ENCODE measurements around the gene PPIA.

The PPIA gene

GRCh38 chr7:44757739-44758138 is 38.7 kb upstream of the PPIA start:
- no peak for DNase-seq
- TF ChIP-seq POLR2A (IDR thresholded peaks at IDR 0.05; ENCODE audit: low read length) = no peak

- DNase-seq = no peak
These were observed 37.2 kb upstream of the PPIA start for GRCh38 chr7:44759246-44759645.

GRCh38 chr7:44760034-44760580 is 36.4 kb upstream of the PPIA start:
- DNase-seq = no peak
- TF ChIP-seq GATA1 (IDR thresholded peaks at IDR 0.05; ENCODE audit: low read depth, low read length) (no peak), POLR2A (IDR thresholded peaks at IDR 0.05; ENCODE audit: low read length) (no peak)

More at GRCh38 chr7:44759246-44759645, 37.2 kb upstream of the PPIA start:
- no peak for TF ChIP-seq POLR2A (IDR thresholded peaks at IDR 0.05; ENCODE audit: low read length)
- no peak for TF ChIP-seq GATA1 (IDR thresholded peaks at IDR 0.05; ENCODE audit: low read depth, low read length)

GRCh38 chr7:44761207-44762161 is 35.0 kb upstream of the PPIA start:
- TF ChIP-seq GATA1 (IDR thresholded peaks at IDR 0.05; ENCODE audit: low read depth, low read length) (no peak), POLR2A (IDR thresholded peaks at IDR 0.05; ENCODE audit: low read length) (no peak)
- peak; percentile 77 for DNase-seq

GRCh38 chr7:44762300-44762699 is 34.2 kb upstream of the PPIA start:
- DNase-seq = no peak
- TF ChIP-seq GATA1 (IDR thresholded peaks at IDR 0.05; ENCODE audit: low read depth, low read length) (no peak), POLR2A (IDR thresholded peaks at IDR 0.05; ENCODE audit: low read length) (no peak)

- DNase-seq = no peak
- TF ChIP-seq GATA1 (IDR thresholded peaks at IDR 0.05; ENCODE audit: low read depth, low read length) = no peak
- no peak for TF ChIP-seq POLR2A (IDR thresholded peaks at IDR 0.05; ENCODE audit: low read length)
These were observed 33.6 kb upstream of the PPIA start for GRCh38 chr7:44762726-44763522.

- no peak for DNase-seq
- TF ChIP-seq GATA1 (IDR thresholded peaks at IDR 0.05; ENCODE audit: low read depth, low read length) = no peak
- no peak for TF ChIP-seq POLR2A (IDR thresholded peaks at IDR 0.05; ENCODE audit: low read length)
These were observed 32.4 kb upstream of the PPIA start for GRCh38 chr7:44764081-44764480.

- DNase-seq = no peak
- no peak for TF ChIP-seq GATA1 (IDR thresholded peaks at IDR 0.05; ENCODE audit: low read depth, low read length)
- no peak for TF ChIP-seq POLR2A (IDR thresholded peaks at IDR 0.05; ENCODE audit: low read length)
These were observed 31.6 kb upstream of the PPIA start for GRCh38 chr7:44764665-44765578.

GRCh38 chr7:44765579-44766415 is 30.7 kb upstream of the PPIA start:
- no peak for TF ChIP-seq GATA1 (IDR thresholded peaks at IDR 0.05; ENCODE audit: low read depth, low read length)
- TF ChIP-seq POLR2A (IDR thresholded peaks at IDR 0.05; ENCODE audit: low read length) = no peak
- DNase-seq = no peak

- no peak for TF ChIP-seq GATA1 (IDR thresholded peaks at IDR 0.05; ENCODE audit: low read depth, low read length)
- no peak for TF ChIP-seq POLR2A (IDR thresholded peaks at IDR 0.05; ENCODE audit: low read length)
- no peak for DNase-seq
These were observed 30.1 kb upstream of the PPIA start for GRCh38 chr7:44766416-44766801.

GRCh38 chr7:44767134-44767911 is 29.2 kb upstream of the PPIA start:
- TF ChIP-seq GATA1 (IDR thresholded peaks at IDR 0.05; ENCODE audit: low read depth, low read length) (no peak), POLR2A (IDR thresholded peaks at IDR 0.05; ENCODE audit: low read length) (no peak)
- no peak for DNase-seq

Measured in erythroblast (primary cell).